GM21381 (cell line): Measurements from ENCODE around the gene PTPRN2.
"Not testable (repeated sequence)": the region's sequence is repeated elsewhere in the genome, so short reads cannot be mapped to it uniquely, and the experiment has no call there.

ENCODE experiments used
- ATAC-seq: cut with Tn5 transposase; IDR thresholded peaks from one replicate; pipeline ENCODE4 v1.9.1; 2021; ENCODE audit warnings: mild to moderate bottlenecking, moderate library complexity; ENCODE audit not compliant: unreplicated experiment

Gene PTPRN2

GRCh38 chr7:158216198-158216597 lies 371.4 kb downstream of the PTPRN2 start:
- ATAC-seq, result no peak

- ATAC-seq, result no peak
These were observed 378.2 kb downstream of the PTPRN2 start for GRCh38 chr7:158209435-158209834.

GRCh38 chr7:158206341-158206740 lies 381.3 kb downstream of the PTPRN2 start:
- no peak for ATAC-seq

- no peak for ATAC-seq
These were observed 383.2 kb downstream of the PTPRN2 start for GRCh38 chr7:158204453-158204852.

GRCh38 chr7:158203948-158204347 lies 383.7 kb downstream of the PTPRN2 start:
- ATAC-seq, result not testable (repeated sequence)

- no peak for ATAC-seq
These were observed 393.2 kb downstream of the PTPRN2 start for GRCh38 chr7:158194365-158194900.

GRCh38 chr7:158193446-158193845 lies 394.2 kb downstream of the PTPRN2 start:
- no peak for ATAC-seq

GRCh38 chr7:158192956-158193355 lies 394.7 kb downstream of the PTPRN2 start:
- ATAC-seq, result no peak

- ATAC-seq, result no peak
These were observed 395.3 kb downstream of the PTPRN2 start for GRCh38 chr7:158192184-158192835.

GRCh38 chr7:158191671-158192070 lies 396.0 kb downstream of the PTPRN2 start:
- no peak for ATAC-seq

GRCh38 chr7:158190756-158191155 lies 396.9 kb downstream of the PTPRN2 start:
- no peak for ATAC-seq

GRCh38 chr7:158188676-158189075 lies 398.9 kb downstream of the PTPRN2 start:
- no peak for ATAC-seq

- no peak for ATAC-seq
These were observed 400.0 kb downstream of the PTPRN2 start for GRCh38 chr7:158187694-158187994.

GRCh38 chr7:158186864-158187693 lies 400.5 kb downstream of the PTPRN2 start:
- ATAC-seq, result no peak

- ATAC-seq, result no peak
These were observed 401.2 kb downstream of the PTPRN2 start for GRCh38 chr7:158186406-158186805.

- no peak for ATAC-seq
These were observed 402.0 kb downstream of the PTPRN2 start for GRCh38 chr7:158185653-158186052.

- no peak for ATAC-seq
These were observed 404.2 kb downstream of the PTPRN2 start for GRCh38 chr7:158183431-158183830.

GRCh38 chr7:158176561-158177173 lies 411.0 kb downstream of the PTPRN2 start:
- ATAC-seq, result no peak

GRCh38 chr7:158175779-158176178 lies 411.8 kb downstream of the PTPRN2 start:
- ATAC-seq, result no peak

- ATAC-seq, result no peak
These were observed 412.7 kb downstream of the PTPRN2 start for GRCh38 chr7:158174947-158175346.

- no peak for ATAC-seq
These were observed 420.2 kb downstream of the PTPRN2 start for GRCh38 chr7:158167373-158167772.
